Ascending aorta (tissue), 2 donors: Measurements from ENCODE around the gene AHNAK2. TPM values are rescaled to one million over a fixed set of nuclear protein-coding genes. Genes with fewer than 3 reads are reported as not detected.
"Not testable (repeated sequence)": the region's sequence is repeated elsewhere in the genome, so short reads cannot be mapped to it uniquely, and the experiment has no call there.

Experiments used
- DNase-seq, 2 donors: peaks; one replicate each; pipeline ENCODE4 v3.0.0-alpha.2; 2019; ENCODE audit warnings: low spot score in 2 of 2
- H3K27ac ChIP-seq, 2 donors: fragments of 200-600 bp; sonication (generic); one replicate each; pipeline ENCODE4 v1.5.1; 2016 to 2017; ENCODE audit warnings: mild to moderate bottlenecking in 1 of 2
- H3K27me3 ChIP-seq: fragments of 200-600 bp; sonication (generic); one replicate; pipeline ENCODE4 v1.5.1; 2017
- H3K36me3 ChIP-seq, 2 donors: fragments of 200-600 bp; sonication (generic); one replicate each; pipeline ENCODE4 v1.5.1; 2016
- H3K4me1 ChIP-seq, 2 donors: fragments of 200-600 bp; sonication (generic); one replicate each; pipeline ENCODE4 v1.5.1; 2016 to 2017; ENCODE audit warnings: mild to moderate bottlenecking in 1 of 2
- H3K4me3 ChIP-seq, 2 donors: fragments of 200-600 bp; sonication (generic); one replicate each; pipeline ENCODE4 v1.5.1; 2016 to 2017; ENCODE audit warnings: mild to moderate bottlenecking in 1 of 2
- H3K9me3 ChIP-seq, 2 donors: fragments of 200-600 bp; sonication (generic); one replicate each; pipeline ENCODE4 v1.5.1; 2016
- intact Hi-C: fragments of 100-400 bp; cut with DNase I; formaldehyde crosslinking; loops from one replicate; pipeline ENCODE4 v1.15.1; 2023
- total RNA-seq: library from RNA; depleted of rRNA; stranded (reverse); fragments of >200 nt; gene quantifications from one replicate; pipeline ENCODE4 v1.1.0, GENCODE V29; 2016
- TF ChIP-seq, protein P1 (sequence below), 3 experiments: fragments of 200-600 bp in 2 of 3; fragments of 450-650 bp in 1 of 3; sonication (generic) in 2 of 3; IDR thresholded peaks; one replicate each; pipeline ENCODE4 v1.5.1; 2016 to 2019; ENCODE audit warnings: antibody characterized with exemption in 3 of 3, mild to moderate bottlenecking in 1 of 3, moderate library complexity in 1 of 3

The AHNAK2 gene
- total RNA-seq, 1 donor from 2014 or later: 35.5 TPM

DNA sequence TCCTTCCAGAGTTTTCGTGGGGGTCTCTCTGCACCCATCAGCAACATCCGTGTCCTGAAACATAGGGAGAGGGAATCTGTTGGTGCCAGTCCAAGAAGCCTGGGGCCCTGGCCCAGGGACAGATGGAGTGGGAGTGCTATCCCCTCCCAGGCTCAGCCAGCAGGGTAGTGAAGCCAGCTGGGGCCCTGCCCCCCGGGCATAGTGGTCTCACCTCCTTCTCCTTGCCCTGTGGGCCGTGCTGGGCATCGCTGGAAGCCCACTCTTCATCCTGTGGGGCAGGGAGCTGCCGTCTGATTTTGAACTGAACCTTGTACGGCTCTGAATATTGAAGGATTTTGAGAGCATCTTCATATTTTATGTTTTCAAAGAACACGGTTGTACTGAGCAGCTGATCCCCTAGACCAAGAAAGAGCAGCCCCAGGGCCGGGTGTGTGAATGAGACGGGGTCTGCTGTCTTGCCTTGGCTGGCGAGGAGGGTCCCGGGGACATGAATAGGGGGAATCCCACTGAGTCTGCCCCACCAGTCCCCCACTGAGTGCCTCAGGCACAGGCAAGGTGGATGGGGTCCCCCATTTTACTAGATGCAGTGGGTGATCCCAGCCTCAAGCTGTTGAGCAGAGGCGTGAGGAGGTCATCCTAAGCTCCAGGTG is 23.3 kb downstream of the AHNAK2 start:
- TF ChIP-seq, protein P1, sequence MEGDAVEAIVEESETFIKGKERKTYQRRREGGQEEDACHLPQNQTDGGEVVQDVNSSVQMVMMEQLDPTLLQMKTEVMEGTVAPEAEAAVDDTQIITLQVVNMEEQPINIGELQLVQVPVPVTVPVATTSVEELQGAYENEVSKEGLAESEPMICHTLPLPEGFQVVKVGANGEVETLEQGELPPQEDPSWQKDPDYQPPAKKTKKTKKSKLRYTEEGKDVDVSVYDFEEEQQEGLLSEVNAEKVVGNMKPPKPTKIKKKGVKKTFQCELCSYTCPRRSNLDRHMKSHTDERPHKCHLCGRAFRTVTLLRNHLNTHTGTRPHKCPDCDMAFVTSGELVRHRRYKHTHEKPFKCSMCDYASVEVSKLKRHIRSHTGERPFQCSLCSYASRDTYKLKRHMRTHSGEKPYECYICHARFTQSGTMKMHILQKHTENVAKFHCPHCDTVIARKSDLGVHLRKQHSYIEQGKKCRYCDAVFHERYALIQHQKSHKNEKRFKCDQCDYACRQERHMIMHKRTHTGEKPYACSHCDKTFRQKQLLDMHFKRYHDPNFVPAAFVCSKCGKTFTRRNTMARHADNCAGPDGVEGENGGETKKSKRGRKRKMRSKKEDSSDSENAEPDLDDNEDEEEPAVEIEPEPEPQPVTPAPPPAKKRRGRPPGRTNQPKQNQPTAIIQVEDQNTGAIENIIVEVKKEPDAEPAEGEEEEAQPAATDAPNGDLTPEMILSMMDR (IDR thresholded peaks at IDR 0.05): no peak
- no peak for DNase-seq
- H3K4me3 ChIP-seq: no peak overlapping the region
- peaks cover 7 to 28% of the 10 kb centered on the region in 2 donors for H3K36me3 ChIP-seq
- no peaks in the 10 kb centered on the region for H3K27me3 ChIP-seq
- H3K4me1 ChIP-seq: no peaks in the 10 kb centered on the region
- intact Hi-C loops: no loop called here
- no peak overlapping the region for H3K27ac ChIP-seq
- H3K9me3 ChIP-seq: no peaks in the 10 kb centered on the region

GRCh38 chr14:104953896-104954656 is 24.1 kb downstream of the AHNAK2 start:
- H3K9me3 ChIP-seq: no peaks in the 10 kb centered on the region
- no peak overlapping the region for H3K27ac ChIP-seq
- peaks cover 7 to 28% of the 10 kb centered on the region in 2 donors for H3K36me3 ChIP-seq
- no peak overlapping the region for H3K4me3 ChIP-seq
- no peaks in the 10 kb centered on the region for H3K4me1 ChIP-seq
- no peak for DNase-seq
- TF ChIP-seq, protein P1 (IDR thresholded peaks at IDR 0.05): no peak
- no peaks in the 10 kb centered on the region for H3K27me3 ChIP-seq
- intact Hi-C loops: no loop called here

DNA sequence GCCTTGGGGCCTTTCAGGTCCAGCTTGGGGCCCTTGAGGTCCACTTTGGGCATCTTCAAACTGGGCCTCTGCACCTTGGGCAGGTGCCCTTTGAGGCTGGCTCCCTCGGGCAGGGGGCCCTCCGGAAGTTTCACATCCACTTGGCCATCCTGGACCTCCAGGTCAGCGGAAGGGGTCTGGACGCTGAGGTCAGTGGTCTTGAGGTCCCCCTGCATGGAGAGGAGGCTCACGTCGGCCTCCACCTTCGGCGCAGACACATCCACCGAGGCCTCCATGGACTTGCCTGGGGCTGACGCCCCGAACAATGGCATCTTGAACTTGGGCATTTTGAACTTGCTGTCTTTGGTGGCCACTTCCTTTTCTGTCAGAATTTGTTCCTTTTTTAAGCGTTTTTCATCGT is 25.1 kb downstream of the AHNAK2 start:
- Histone ChIP-seq H3K27me3 (no peaks in the 10 kb centered on the region), H3K9me3 (no peaks in the 10 kb centered on the region), H3K27ac (no peak overlapping the region), H3K4me1 (no peaks in the 10 kb centered on the region), H3K4me3 (no peak overlapping the region), H3K36me3 (peaks cover 7 to 28% of the 10 kb centered on the region in 2 donors)
- intact Hi-C loops: no loop called here
- TF ChIP-seq, protein P1 (IDR thresholded peaks at IDR 0.05): no peak
- no peak for DNase-seq

- H3K27me3 ChIP-seq, H3K27ac ChIP-seq, H3K4me3 ChIP-seq, intact Hi-C loops, H3K9me3 ChIP-seq, DNase-seq, H3K4me1 ChIP-seq: not testable (repeated sequence)
- H3K36me3 ChIP-seq: peaks cover 7 to 27% of the 10 kb centered on the region in 2 donors
These were observed 26.1 kb downstream of the AHNAK2 start for GRCh38 chr14:104951863-104952657.

DNA sequence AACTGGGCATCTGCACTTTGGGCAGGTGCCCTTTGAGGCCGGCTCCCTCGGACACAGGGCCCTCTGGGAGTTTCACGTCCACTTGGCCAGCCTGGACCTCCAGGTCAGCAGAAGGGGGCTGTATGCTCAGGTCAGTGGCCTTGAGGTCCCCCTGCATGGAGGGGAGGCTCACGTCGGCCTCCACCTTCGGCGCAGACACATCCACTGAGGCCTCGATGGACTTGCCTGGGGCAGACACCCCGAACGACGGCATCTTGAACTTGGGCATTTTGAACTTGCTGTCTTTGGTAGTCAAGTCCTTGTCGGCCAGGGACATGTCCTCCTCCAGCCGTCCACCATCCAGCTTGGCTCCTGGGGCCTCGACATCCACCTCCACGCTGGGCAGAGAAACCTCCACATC is 27.5 kb downstream of the AHNAK2 start:
- H3K4me3 ChIP-seq, H3K4me1 ChIP-seq, intact Hi-C loops, H3K27ac ChIP-seq, H3K27me3 ChIP-seq, DNase-seq, H3K9me3 ChIP-seq: not testable (repeated sequence)
- H3K36me3 ChIP-seq: peaks cover 7 to 21% of the 10 kb centered on the region in 2 donors

- H3K36me3 ChIP-seq: peaks cover 5 to 17% of the 10 kb centered on the region in 2 donors
- H3K27ac ChIP-seq: no peak overlapping the region
- no peak for DNase-seq
- no peaks in the 10 kb centered on the region for H3K9me3 ChIP-seq
- H3K27me3 ChIP-seq: no peaks in the 10 kb centered on the region
- intact Hi-C loops: no loop called here
- H3K4me1 ChIP-seq: no peaks in the 10 kb centered on the region
- H3K4me3 ChIP-seq: no peak overlapping the region
- TF ChIP-seq, protein P1 (IDR thresholded peaks at IDR 0.05): no peak
These were observed 28.2 kb downstream of the AHNAK2 start for GRCh38 chr14:104950021-104950420.

GRCh38 chr14:104949406-104949955 is 28.7 kb downstream of the AHNAK2 start:
- H3K4me3 ChIP-seq, H3K27me3 ChIP-seq, DNase-seq, H3K4me1 ChIP-seq, H3K9me3 ChIP-seq, intact Hi-C loops, H3K27ac ChIP-seq: not testable (repeated sequence)
- H3K36me3 ChIP-seq: peaks cover 0 to 12% of the 10 kb centered on the region in 2 donors
